K562 (cell line): ENCODE measurements around the gene ADGRA1.

Experiments used
- BHLHE40 ChIP-seq: IDR thresholded peaks from 2 replicates; pipeline ENCODE4 v1.6.1; 2011; ENCODE audit warnings: low read length, improper control_type of control experiment
- HDGF ChIP-seq: fragments of 450-650 bp; IDR thresholded peaks from 2 replicates; pipeline ENCODE4 v1.6.1; 2016
- NKRF ChIP-seq: fragments of 450-650 bp; IDR thresholded peaks from 2 replicates; pipeline ENCODE4 v1.6.1; 2016; ENCODE audit warnings: borderline replicate concordance
- NR2C2 ChIP-seq, 2 experiments: fragments of 200-800 bp in 1 of 2; sonication (Bioruptor generic) in 1 of 2; sonication (generic) in 1 of 2; formaldehyde crosslinking in 1 of 2; IDR thresholded peaks; 2 replicates each; pipeline versions ENCODE4 v1.6.1 to v1.8.0; 2016 to 2022; ENCODE audit warnings: mild to moderate bottlenecking in 1 of 2, missing compliant biosample characterization in 1 of 2, missing genetic modification characterization in 1 of 2, missing genetic modification reagents in 1 of 2
- POLR2H ChIP-seq: IDR thresholded peaks from 2 replicates; pipeline ENCODE4 v1.6.1; 2016; ENCODE audit warnings: missing genetic modification characterization, low read depth, mild to moderate bottlenecking, control low read depth, missing compliant biosample characterization, moderate library complexity
- ZBTB43 ChIP-seq: sonication (generic); formaldehyde crosslinking; IDR thresholded peaks from 2 replicates; pipeline ENCODE4 v1.8.0; 2023; ENCODE audit warnings: mild to moderate bottlenecking, missing genetic modification reagents
- ZNF449 ChIP-seq: fragments of 250-450 bp; sonication (Bioruptor Pico); IDR thresholded peaks from 2 replicates; pipeline ENCODE4 v1.8.0; 2022; ENCODE audit warnings: moderate library complexity, mild to moderate bottlenecking, inconsistent platforms

GRCh38 chr10:133040198-133040597 lies 47.5 kb upstream of the ADGRA1 start:
- TF ChIP-seq NR2C2 (CRISPR knock-in tag; IDR thresholded peaks at IDR 0.05) (no peak), NR2C2 (tag; IDR thresholded peaks at IDR 0.05) (no peak), NKRF (no peak), POLR2H (no peak), ZNF449 (no peak), HDGF (no peak), ZBTB43 (CRISPR knock-in tag) (no peak), BHLHE40 (no peak)
